DMS79 treated with DMSO at 0.1 percent for 48 hours (cell line): ENCODE results near the gene KRT28.

Source experiments
- DNase-seq: peaks from one replicate; lab custom pipeline; 2025; lab: John Stamatoyannopoulos, UW

KRT28 gene

GRCh38 chr17:40799859-40800258 lies at the start of gene KRT28:
Gene KRT28, minus strand, starts transcription at chr17:40799959. Its CDS starts 66 bp downstream, at chr17:40799893.
- DNase-seq, result no peak

- no peak for DNase-seq
Observed at GRCh38 chr17:40848583-40849235, 49.0 kb upstream of the KRT28 start.

GRCh38 chr17:40846515-40847144 lies 46.9 kb upstream of the KRT28 start:
- DNase-seq, result no peak

GRCh38 chr17:40844671-40845107 lies 44.9 kb upstream of the KRT28 start:
- DNase-seq, result no peak

- no peak for DNase-seq
Observed at GRCh38 chr17:40843242-40843641, 43.5 kb upstream of the KRT28 start.

- DNase-seq, result no peak
Observed at GRCh38 chr17:40841246-40841645, 41.5 kb upstream of the KRT28 start.

GRCh38 chr17:40839194-40839593 lies 39.4 kb upstream of the KRT28 start:
- DNase-seq, result no peak

- DNase-seq, result no peak
Observed at GRCh38 chr17:40836020-40836419, 36.3 kb upstream of the KRT28 start.

GRCh38 chr17:40833882-40834281 lies 34.1 kb upstream of the KRT28 start:
- no peak for DNase-seq

- DNase-seq, result no peak
Observed at GRCh38 chr17:40832840-40833239, 33.1 kb upstream of the KRT28 start.

- DNase-seq, result no peak
Observed at GRCh38 chr17:40830085-40830776, 30.5 kb upstream of the KRT28 start.

- DNase-seq, result no peak
Observed at GRCh38 chr17:40828454-40829044, 28.8 kb upstream of the KRT28 start.

- no peak for DNase-seq
Observed at GRCh38 chr17:40827746-40828453, 28.1 kb upstream of the KRT28 start.

- no peak for DNase-seq
Observed at GRCh38 chr17:40825599-40825998, 25.8 kb upstream of the KRT28 start.

GRCh38 chr17:40824015-40824832 lies 24.5 kb upstream of the KRT28 start:
- no peak for DNase-seq

GRCh38 chr17:40822132-40822812 lies 22.5 kb upstream of the KRT28 start, which contains the start of gene KRT10:
Gene KRT10, minus strand, starts transcription at chr17:40822614. Its CDS starts 29 bp downstream, at chr17:40822585.
- no peak for DNase-seq

GRCh38 chr17:40821536-40821935 lies 21.8 kb upstream of the KRT28 start:
- DNase-seq, result no peak

GRCh38 chr17:40820228-40820838 lies 20.6 kb upstream of the KRT28 start:
- no peak for DNase-seq

GRCh38 chr17:40819528-40820125 lies 19.9 kb upstream of the KRT28 start:
- DNase-seq, result peak; percentile 17
